GM19025 (cell line): Measurements from ENCODE around the gene CAMTA2.
A peak's percentile ranks its signal among the peaks of the same experiment; 100 is the strongest.

Experiments
- ATAC-seq: cut with Tn5 transposase; IDR thresholded peaks from one replicate; pipeline ENCODE4 v1.9.1; 2021; ENCODE audit warnings: mild to moderate bottlenecking, low read depth, moderate library complexity; ENCODE audit not compliant: unreplicated experiment

Gene CAMTA2

DNA sequence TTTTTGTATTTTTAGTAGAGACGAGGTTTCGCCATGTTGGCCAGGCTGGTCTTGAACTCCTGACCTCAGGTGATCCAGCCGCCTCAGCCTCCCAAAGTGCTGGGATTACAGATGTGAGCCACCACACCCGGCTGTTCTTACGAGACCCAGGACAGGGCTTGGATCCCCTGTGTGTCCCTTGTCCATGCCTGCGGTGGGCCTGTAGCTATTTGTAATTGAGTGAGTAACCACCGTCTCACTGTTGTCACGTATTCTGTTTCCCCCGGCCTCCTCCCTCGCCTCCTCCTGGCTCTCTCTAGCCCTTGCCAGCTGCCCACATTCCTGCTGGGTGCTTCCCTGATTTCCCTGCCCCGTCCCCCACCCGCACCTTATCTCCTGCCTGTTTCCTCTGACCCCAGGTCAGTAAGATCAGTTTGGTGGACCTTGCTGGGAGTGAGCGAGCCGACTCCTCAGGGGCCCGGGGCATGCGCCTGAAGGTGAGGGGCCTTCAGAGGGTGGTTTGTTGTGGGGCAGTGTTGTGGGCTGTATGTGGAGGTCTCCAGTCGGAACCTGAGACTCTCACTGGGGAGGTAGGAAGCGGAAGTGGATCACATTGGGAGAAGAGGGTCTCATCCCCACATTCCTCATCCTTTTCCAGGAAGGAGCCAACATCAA is 15.9 kb upstream of the CAMTA2 start:
- ATAC-seq = no peak

DNA sequence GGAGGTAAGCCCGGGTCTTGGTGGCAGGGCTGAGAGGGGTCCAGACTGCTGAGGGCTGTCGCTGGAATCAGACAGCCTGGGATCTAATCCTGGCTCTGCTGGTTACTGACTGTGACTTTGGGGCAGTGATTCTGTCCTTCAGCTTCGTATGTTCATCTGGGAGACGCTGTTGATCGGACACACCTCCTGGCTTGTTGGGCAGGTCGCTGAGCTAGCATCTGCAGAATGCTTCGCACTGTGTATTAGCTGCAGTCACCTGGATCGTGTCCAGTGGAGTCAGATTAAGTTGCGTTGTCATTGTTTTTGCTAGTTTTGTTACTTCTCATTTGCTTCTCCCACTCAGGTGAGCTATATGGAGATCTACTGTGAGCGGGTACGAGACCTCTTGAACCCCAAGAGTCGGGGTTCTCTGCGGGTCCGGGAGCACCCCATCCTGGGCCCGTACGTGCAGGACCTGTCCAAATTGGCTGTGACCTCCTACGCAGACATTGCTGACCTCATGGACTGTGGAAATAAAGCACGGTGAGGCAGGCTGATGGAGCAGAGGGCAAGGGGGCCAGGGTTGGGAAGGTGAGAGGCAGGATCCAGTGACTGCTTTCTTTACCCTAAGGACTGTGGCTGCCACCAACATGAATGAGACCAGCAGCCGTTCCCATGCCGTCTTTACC is 14.8 kb upstream of the CAMTA2 start:
- ATAC-seq = no peak

DNA sequence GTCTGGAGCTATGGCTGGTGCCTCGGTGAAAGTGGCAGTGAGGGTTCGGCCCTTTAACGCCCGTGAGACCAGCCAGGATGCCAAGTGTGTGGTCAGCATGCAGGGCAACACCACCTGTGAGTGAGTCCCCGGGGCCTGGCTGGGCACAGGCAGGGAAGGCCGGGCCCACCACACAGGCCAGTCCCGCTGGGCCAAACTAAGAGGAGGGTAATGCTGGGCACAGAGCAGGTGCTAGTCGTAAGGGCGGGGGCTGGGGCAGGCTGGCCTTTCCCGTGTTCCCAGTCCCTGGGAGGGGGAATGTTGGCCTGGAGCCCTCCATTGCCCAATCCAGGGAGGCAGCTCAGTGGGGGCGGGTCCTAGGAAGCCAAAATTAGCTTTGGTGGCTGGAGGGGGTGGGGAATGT is 12.8 kb upstream of the CAMTA2 start:
- ATAC-seq = no peak

DNA sequence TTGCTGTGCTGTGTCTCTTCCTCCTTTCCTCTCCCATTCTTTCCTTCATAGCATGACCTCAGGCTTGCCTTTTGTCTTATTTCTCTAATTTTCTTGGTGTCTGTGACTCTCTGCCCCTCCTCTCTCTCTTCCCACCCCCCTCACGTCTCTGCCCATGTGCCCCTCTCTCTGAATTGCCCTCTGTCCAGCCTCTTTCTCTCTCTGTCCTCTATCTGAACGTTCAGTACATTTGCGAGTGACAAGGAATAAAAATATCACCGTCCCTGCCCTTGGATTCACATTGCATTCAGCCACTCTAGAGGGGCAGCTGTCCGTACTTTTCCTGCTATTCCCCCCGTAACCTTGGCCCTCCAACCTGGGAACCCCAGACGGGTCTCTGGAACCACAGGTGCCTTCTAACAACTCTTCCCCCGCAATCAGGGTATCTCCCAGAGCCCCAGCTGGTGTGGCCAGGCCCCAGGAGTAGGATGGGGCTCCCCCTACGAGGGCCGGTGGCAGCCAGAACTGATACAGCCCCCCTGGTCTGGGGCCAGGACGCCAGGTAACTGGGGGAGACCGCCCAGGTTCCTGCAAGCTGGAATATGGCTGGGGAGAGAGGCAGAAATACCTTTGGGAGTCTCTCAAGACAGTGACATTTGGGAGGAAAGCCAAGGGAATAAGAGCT is 12.1 kb upstream of the CAMTA2 start:
- no peak for ATAC-seq

DNA sequence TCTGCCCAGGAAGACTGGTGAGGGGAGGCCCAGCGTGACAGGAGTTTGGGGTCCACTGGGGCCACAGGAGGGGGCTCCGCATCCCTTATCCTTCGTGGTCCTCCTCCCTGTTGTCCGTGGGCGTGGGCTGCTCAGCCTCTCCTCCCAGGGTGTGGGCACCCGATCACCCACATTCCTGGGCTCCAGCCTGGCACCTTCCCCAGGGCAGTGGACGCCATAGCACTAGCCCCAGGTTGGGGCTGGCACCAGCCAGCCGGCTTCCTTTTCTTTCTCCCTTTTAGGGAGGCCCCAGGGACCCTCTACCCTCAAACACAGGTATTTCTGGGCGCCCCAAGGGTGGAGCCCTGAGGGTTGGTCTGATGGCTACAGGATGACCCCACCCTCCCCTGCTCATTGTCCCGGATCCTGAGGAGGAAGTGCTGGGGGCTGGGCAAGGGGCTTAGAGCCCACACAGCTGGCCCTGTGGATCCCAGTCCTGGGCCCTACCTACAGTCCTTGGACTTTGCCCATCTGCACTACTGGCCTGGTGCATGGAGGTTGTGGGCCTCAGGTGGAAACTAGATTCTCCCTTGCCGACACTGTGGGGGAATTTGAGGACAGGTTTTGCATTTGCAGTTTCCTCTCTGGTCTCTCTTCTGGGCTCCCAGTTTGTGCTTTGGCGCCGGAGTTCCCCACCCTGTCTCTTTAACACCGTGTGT is 11.4 kb upstream of the CAMTA2 start:
- ATAC-seq = no peak

DNA sequence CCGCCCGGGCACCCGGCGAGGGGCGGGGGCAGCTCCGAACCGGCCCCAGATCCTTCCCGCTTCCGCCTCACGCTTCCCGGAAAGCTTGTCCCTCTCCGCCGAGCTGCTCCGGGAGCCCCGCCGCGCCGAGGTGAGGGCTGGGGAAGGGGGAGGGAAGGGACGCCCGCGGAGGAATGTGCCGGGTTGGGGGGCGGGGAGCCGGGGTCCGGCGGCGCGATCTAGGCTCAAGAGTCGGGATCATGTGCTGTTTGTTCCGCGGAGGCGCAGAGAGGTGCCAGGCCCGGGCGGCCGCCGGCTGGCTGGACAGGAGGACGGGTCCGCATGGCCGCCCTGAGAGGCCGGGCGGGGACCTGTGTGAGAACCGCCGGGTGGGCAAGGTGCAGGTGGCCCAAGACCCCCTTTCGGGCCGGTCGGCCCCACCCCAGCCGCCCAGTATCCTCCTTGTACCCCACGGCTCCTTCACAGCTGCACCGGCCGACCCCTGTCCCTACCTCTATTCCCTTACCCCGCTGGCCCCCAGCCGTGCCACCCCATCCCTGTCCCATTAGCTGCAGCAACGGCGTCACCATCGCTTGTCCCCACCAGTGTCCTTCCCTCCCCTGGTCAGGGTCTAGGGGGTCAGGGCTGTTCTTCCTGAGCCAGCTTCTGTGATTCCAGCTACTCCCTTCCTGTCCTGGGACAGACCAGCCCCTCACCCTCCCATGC is 10.7 kb upstream of the CAMTA2 start:
- ATAC-seq = no peak

DNA sequence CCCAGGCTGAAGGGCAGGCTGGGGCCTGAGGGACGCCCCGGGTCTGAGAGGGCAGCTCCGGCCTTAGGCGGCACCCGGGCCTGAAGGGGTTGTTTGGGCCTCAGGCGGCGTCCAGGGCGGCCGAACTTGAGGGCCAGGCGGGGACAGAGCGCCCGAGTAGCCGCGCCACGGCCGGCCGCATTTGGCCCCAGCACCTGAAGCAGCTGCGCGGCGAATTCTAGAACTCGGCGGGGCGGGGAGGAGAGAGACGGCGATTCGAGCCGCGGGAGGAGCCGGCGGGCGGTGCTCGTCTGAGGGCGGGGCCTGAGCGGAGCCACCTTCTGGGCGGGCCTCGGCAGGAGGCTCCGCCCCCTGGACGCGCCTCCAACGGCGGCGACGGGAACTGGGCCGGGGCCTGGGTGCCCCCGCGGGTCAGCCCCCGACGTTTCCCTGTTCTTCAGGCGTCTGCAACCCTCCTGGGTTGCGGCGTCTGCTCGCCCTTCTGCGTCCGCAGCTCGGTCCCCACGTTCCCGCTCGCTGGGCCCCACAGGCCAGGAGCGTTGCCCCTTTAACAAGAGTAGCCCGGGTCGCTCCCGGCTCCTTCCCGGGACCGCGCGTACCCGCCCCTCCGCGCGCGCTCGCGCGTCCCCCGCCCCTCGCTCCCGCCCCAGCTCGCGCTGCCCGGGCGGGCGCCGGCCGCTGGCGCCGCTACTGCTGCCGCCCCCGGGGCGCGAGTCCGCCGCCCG is 10.0 kb upstream of the CAMTA2 start, which contains the start of the genes INCA1 and KIF1C:
Gene INCA1 (minus strand): TSS at position 221 of the 725 bp plus-strand sequence. CDS start 3,085 bp downstream, outside the sequence.
Gene KIF1C (plus strand): TSS at position 649 of the 725 bp plus-strand sequence. CDS start 2,297 bp downstream, outside the sequence.
- peak; percentile 88 for ATAC-seq

DNA sequence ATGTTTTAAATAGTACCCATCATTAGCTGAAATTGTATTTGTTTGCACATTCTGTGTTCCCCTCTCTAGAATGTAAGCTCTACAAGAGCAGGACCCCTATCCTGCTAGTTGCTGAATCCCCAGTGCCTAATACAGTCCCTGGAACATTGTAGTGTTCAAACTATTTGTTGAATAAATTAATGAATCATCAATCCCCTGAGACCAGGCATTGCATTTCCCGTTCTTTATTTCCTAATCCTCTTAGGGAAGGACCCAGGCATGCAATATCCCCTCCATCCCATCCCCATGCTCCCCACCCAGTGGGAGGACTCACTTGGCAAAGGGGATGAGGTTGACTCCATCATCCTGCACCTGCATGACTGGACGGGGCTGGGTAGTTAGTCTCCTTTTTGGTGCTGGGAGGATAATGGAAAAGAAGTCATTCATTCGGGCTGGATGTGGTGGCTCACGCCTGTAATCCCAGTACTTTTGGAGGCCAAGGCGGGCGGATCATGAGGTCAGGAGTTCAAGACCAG is 6.7 kb upstream of the CAMTA2 start:
- ATAC-seq = no peak

DNA sequence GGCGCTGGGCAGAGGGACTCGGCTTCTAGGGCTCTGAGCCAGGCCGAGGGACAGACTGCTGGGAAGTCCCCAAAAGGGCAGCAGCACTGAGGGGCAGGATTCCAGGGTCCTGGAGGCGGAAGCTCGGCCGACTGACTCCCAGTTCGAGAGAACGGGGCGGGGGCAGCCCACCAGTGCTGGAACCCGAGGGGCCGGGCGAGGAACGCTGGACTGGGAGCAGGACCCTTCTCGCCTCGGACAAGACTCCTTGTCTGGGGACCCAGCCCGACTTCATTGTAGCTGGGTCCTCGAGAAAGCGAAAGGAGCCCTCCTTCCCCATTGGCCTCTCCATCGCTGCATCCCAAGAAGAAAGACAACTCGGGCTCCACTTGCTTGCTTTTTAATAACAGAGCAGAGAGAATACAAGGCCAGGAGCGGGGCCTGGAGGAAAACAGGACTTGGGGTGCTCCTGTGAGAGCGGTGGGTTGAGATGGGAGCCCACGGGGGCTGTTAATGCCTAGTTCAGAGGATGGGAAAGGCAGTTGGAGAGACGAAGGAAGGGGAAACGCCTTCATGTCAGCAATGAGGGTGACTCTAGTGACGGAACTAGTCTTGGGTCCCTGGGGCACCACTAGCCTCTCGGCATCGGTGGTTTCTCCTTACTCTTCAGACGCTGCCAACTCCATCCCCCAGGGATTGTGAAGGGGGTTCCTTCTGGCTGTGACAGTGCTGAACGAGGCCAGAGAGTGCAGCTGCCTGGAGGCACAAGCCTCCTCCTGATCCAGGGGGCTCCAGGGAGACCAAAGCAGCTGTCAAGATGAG is 492 bp upstream of the CAMTA2 start:
- no peak for ATAC-seq

DNA sequence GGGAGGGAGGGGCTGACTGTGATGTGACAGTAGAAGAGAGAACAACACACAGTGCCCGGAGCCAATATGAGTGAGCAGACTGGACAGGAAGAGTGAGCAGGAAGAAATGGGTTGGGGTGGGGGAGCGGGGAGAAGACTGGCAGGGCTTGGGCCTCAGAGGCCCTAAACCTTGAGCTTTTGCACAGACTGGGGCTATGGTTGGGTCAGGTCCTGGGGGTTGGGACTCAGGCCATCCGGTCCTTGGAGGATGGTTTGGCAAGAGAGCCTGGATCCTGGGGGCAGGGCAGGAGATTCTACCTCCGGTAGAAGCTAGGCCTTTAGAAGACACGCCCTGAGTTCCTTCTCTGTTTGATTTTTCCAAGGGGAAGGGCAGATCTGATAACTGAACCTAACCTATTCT is 1.1 kb downstream of the CAMTA2 start:
- no peak for ATAC-seq

DNA sequence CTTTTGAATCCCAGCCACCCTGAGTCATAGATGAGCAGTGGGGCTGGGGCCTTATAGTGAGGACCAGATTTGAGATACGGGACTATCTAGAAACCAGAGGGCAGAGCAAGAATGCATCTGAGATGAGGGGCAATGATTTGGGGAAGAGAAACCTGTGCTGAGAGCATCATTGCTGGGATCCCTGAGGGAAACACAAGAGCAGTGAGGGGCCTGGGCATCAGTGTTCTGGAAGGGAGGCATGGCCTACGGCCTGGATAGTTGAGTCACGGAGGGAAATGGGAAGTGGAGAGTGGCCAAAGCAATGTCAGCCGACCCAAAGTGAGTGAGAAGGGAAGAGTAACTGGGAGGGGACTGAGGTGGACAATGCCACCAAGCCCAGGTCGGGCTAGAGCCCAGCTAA is 5.2 kb downstream of the CAMTA2 start:
- no peak for ATAC-seq

DNA sequence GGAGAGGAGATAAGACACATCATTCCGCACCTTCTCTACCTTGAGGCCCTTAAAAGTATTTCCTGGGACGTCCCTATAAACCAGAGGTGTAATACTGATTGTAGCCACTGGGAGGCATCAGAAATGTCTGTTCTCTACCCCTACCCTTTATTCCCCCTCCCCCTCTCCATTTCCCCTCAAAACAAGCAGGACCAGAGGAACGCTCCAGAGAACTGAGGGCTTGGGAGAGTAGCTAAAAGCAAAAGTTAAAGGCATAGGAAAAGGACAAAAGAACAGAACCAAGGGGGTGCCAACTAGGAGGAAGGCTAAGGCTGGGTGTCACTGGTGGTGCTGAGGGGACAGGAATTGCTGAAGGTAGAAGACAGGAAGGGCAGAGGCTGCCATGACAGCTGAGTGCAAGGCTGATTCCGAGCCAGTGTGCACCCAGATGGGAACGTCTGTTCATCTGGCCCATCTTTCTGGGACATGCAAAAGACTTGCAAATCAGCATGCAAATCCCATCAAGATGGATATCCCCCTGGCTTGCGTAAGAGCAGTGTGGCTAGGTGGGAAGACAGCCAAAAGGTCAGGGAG is 6.7 kb downstream of the CAMTA2 start:
- ATAC-seq = no peak

DNA sequence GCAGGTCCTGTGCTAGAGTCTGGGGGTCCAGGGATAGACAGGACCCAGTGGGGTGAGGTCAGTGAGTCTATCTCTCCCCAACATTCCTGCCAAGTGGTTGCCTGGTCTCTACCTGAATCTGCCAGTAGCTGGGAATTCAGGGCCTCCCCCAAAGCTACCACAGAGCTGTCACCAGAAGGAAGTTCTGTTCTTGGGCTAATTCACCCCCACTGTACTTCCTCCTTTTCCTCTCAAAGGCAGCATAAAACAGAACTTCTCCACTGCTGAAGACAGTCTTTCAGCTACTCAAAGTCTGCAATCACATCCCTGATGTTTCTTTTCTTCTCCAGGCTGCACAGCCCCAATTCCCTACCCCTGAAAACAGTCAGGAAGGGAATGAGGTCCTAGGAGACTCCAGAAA is 8.7 kb downstream of the CAMTA2 start:
- ATAC-seq = no peak

DNA sequence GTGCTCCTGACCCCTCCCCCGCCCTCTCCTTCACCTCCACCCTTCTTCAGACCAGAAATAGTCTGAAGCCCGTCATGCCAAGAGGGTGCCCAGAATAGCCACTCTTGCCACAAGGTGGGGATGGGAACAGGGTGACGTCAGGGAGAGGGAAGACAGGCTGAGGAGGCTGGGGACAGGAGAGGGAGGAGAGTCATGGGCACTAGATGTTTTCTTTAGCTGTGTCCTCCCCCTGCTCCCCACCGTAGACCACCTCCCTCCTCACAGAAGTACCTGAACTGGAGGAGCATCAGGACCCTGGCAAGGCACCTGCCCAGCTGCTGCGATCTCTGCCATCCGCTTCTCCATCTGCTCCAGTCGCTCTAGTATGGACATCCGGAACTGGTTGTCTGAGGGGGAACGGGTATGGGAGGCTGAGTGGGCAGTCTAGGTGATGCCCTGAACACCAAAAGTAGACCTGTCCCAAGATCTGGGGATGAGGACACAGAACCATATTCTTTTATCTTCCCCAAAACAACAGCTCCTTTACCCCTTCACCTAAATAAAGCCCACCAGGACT is 13.3 kb downstream of the CAMTA2 start:
- ATAC-seq = no peak

DNA sequence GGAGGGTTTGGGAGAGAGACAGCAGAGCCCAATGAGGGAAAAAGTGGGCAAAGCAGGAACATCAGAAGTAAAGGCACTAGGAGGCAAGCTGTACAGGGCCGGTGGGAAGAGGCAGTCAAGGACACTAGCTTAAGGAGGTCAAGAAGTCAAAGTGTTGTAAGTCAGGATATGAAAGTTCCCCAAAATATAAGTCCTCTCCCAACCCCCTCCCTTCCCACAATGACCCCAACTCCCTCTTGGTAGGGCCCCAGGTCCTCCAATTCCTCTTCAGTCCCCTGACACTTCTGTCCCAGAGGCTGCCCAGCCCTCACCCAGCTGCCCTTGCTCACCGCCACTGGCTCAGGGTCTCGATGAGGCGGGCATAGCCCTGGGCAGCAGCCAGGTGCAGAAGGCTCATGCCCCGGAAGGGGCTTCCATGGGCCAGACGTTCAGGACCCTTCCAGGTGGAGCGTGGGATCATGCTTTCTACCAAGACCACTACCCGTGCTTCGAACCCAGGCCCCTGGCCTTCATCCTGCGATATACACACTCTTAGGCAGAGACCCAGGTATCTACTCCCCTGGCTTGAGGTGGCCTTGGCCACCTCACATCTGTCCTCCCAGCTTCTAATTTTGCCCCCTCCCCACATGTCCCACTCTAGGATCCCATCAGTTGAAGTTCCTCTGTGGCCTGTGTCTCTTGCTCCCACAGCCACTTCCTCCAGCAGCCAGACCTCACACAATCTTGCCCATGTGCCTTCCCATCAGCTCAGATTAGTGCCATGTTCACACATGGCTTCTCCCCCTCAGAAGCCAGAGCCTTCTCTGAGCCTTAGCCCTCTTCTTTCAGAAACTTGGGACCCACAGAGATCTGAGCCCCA is 14.0 kb downstream of the CAMTA2 start:
- no peak for ATAC-seq

DNA sequence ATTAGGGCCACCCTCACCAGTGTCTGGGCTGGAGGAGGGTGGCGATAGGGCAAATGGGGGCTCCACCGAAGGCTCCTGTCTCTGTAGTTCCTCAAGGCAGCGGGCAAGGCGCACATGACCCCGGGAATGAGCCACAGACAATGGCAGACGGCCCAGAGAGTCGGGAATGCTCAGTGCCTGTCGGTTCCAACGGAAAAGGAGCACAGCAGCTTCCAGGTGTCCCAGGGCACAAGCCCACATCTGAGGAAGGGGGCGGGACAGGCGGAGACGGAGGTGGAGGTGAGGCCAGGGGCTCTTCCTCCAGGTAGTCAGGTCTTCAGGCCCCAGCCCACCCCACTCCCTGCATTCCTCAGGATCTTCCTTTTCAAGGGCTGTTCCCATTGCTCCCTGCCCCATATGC is 14.7 kb downstream of the CAMTA2 start:
- ATAC-seq = no peak

DNA sequence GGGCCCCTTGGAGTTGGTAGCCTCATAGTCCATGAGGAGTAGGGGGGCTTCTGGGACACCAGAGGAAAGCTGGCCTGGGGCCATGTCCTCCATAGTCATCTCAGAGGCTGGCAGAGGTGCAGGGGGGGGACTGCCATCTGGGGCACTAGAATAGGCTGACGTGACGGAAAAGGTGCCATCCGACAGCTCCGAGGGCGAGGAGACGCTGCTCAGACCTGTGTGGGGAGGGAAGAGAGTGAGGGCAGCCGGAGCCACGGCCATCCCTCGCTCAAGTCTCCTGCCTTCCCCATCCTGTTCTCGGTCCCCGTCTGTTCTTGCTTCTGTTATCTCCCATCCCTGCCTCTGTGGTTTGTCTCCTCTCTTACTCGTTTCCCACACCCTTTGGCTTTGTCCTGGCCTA is 15.2 kb downstream of the CAMTA2 start:
- ATAC-seq = no peak
